Activated T-helper 1 cell treated with anti-CD3 and anti-CD28 coated beads, Interleukin-2, amount 50 U/mL, for 16 hours (primary cell): ENCODE data around the gene TNXB.
"Not testable (repeated sequence)": the region's sequence is repeated elsewhere in the genome, so short reads cannot be mapped to it uniquely, and the experiment has no call there.

Source experiments
- DNase-seq, 2 donors: peaks; one replicate each; pipeline ENCODE4 v3.0.0-alpha.2; 2020; ENCODE audit warnings: low read depth in 1 of 2, low spot score in 1 of 2

The TNXB gene

GRCh38 chr6:32112431-32112980 is 3.4 kb upstream of the TNXB start:
- no peak for DNase-seq

- DNase-seq: no peak
These were observed 2.4 kb upstream of the TNXB start for GRCh38 chr6:32111424-32112066.

GRCh38 chr6:32110632-32111031 is 1.5 kb upstream of the TNXB start:
- no peak for DNase-seq

GRCh38 chr6:32109765-32110160 is 625 bp upstream of the TNXB start:
- DNase-seq: no peak

- no peak for DNase-seq
These were observed 418 bp downstream of the TNXB start for GRCh38 chr6:32108727-32109113.

GRCh38 chr6:32108094-32108627 is 977 bp downstream of the TNXB start:
- no peak for DNase-seq

GRCh38 chr6:32107406-32107805 is 1.7 kb downstream of the TNXB start:
- DNase-seq: no peak

GRCh38 chr6:32105433-32105832 is 3.7 kb downstream of the TNXB start:
- no peak for DNase-seq

GRCh38 chr6:32102255-32102654 is 6.9 kb downstream of the TNXB start:
- DNase-seq: no peak

GRCh38 chr6:32100251-32100650 is 8.9 kb downstream of the TNXB start:
- not testable (repeated sequence) for DNase-seq

- no peak for DNase-seq
These were observed 11.8 kb downstream of the TNXB start for GRCh38 chr6:32097364-32097763.

GRCh38 chr6:32096394-32097258 is 12.5 kb downstream of the TNXB start:
- DNase-seq: no peak

GRCh38 chr6:32096087-32096393 is 13.1 kb downstream of the TNXB start:
- DNase-seq: no peak

GRCh38 chr6:32095338-32096086 is 13.6 kb downstream of the TNXB start:
- DNase-seq: no peak

- no peak for DNase-seq
These were observed 16.2 kb downstream of the TNXB start for GRCh38 chr6:32092760-32093497.

GRCh38 chr6:32089082-32089828 is 19.9 kb downstream of the TNXB start:
- no peak for DNase-seq

GRCh38 chr6:32088487-32089049 is 20.6 kb downstream of the TNXB start:
- no peak for DNase-seq

GRCh38 chr6:32087574-32088486 is 21.3 kb downstream of the TNXB start:
- peak; percentile 57 to 58 for DNase-seq
